ENCODE results near the gene SPECC1L.

The SPECC1L gene

GRCh38 chr22:24355574-24355973 is 84.9 kb downstream of the SPECC1L start:
- no peak for DNase-seq (ENCODE audit: insufficient read length, low spot score)
- no peak for FAIRE-seq

GRCh38 chr22:24357547-24357946 is 86.9 kb downstream of the SPECC1L start:
- DNase-seq (ENCODE audit: insufficient read length, low spot score) = no peak
- no peak for FAIRE-seq

- no peak for FAIRE-seq
- DNase-seq (ENCODE audit: insufficient read length, low spot score) = no peak
Observed at GRCh38 chr22:24358105-24358836, 87.6 kb downstream of the SPECC1L start.

GRCh38 chr22:24359452-24360120 is 89.0 kb downstream of the SPECC1L start:
- no peak for DNase-seq (ENCODE audit: insufficient read length, low spot score)
- no peak for FAIRE-seq

- DNase-seq (ENCODE audit: insufficient read length, low spot score) (no peak), FAIRE-seq (no peak)
Observed at GRCh38 chr22:24361976-24362646, 91.5 kb downstream of the SPECC1L start.

- DNase-seq (ENCODE audit: insufficient read length, low spot score) (no peak), FAIRE-seq (no peak)
Observed at GRCh38 chr22:24363243-24363642, 92.6 kb downstream of the SPECC1L start.

- DNase-seq (ENCODE audit: insufficient read length, low spot score) (no peak), FAIRE-seq (no peak)
Observed at GRCh38 chr22:24366701-24367100, 96.1 kb downstream of the SPECC1L start.

- no peak for FAIRE-seq
Observed at GRCh38 chr22:24367841-24368240, 97.2 kb downstream of the SPECC1L start.

GRCh38 chr22:24370401-24370800 is 99.8 kb downstream of the SPECC1L start:
- no peak for FAIRE-seq
- DNase-seq (ENCODE audit: insufficient read length, low spot score) = no peak

More at GRCh38 chr22:24367841-24368240, 97.2 kb downstream of the SPECC1L start:
- DNase-seq (ENCODE audit: insufficient read length, low spot score) = peak; percentile 17

GRCh38 chr22:24376002-24376401 is 105.4 kb downstream of the SPECC1L start:
- DNase-seq (ENCODE audit: insufficient read length, low spot score) = no peak
- no peak for FAIRE-seq

- FAIRE-seq = no peak
- no peak for DNase-seq (ENCODE audit: insufficient read length, low spot score)
Observed at GRCh38 chr22:24376586-24376985, 106.0 kb downstream of the SPECC1L start.

- no peak for FAIRE-seq
- no peak for DNase-seq (ENCODE audit: insufficient read length, low spot score)
Observed at GRCh38 chr22:24379536-24379935, 108.9 kb downstream of the SPECC1L start.

GRCh38 chr22:24380220-24380904 is 109.7 kb downstream of the SPECC1L start:
- FAIRE-seq (no peak), DNase-seq (ENCODE audit: insufficient read length, low spot score) (no peak)

- FAIRE-seq = no peak
Observed at GRCh38 chr22:24380905-24381230, 110.2 kb downstream of the SPECC1L start.

GRCh38 chr22:24383061-24383460 is 112.4 kb downstream of the SPECC1L start:
- no peak for FAIRE-seq
- no peak for DNase-seq (ENCODE audit: insufficient read length, low spot score)

More at GRCh38 chr22:24380905-24381230, 110.2 kb downstream of the SPECC1L start:
- DNase-seq (ENCODE audit: insufficient read length, low spot score) = no peak

- DNase-seq (ENCODE audit: insufficient read length, low spot score) (no peak), FAIRE-seq (no peak)
Observed at GRCh38 chr22:24384131-24384530, 113.5 kb downstream of the SPECC1L start.

- DNase-seq (ENCODE audit: insufficient read length, low spot score) (no peak), FAIRE-seq (no peak)
Observed at GRCh38 chr22:24386937-24387471, 116.4 kb downstream of the SPECC1L start.

GRCh38 chr22:24389680-24390079 is 119.0 kb downstream of the SPECC1L start:
- FAIRE-seq = no peak

GRCh38 chr22:24390156-24390555 is 119.5 kb downstream of the SPECC1L start:
- DNase-seq (ENCODE audit: insufficient read length, low spot score) (no peak), FAIRE-seq (no peak)

More at GRCh38 chr22:24389680-24390079, 119.0 kb downstream of the SPECC1L start:
- no peak for DNase-seq (ENCODE audit: insufficient read length, low spot score)

- no peak for DNase-seq (ENCODE audit: insufficient read length, low spot score)
- no peak for FAIRE-seq
Observed at GRCh38 chr22:24390576-24390975, 119.9 kb downstream of the SPECC1L start.

GRCh38 chr22:24391836-24392217 is 121.2 kb downstream of the SPECC1L start:
- no peak for DNase-seq (ENCODE audit: insufficient read length, low spot score)
- FAIRE-seq = no peak

All from HTR-8/SVneo (cell line).